ENCODE data around the gene ZNF516.

Gene ZNF516

GRCh38 chr18:76335859-76336640 lies 159.0 kb downstream of the ZNF516 start:
- DNase-seq: no peak

GRCh38 chr18:76328140-76328539 lies 166.9 kb downstream of the ZNF516 start:
- DNase-seq: no peak

- no peak for DNase-seq
Observed at GRCh38 chr18:76323891-76324290, 171.2 kb downstream of the ZNF516 start.

DNA sequence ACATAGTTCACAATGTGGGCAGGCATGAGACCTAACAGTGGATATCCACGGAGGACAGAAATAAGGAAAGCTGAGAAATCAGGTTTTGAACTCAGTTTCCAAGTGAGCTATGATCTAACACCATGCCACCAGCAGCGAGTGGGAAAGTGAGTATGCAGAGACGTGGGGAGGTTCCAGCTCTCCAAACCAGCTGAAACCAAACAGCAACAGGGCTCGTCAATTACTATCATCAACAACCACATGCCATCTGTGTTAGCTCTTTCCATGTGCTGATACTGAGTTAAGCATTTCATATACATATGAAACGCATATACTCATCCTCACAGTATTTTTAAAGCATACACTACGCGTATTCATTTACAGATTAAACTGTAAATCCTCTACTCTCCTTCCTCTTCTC lies 172.4 kb downstream of the ZNF516 start:
- no peak for DNase-seq

DNA sequence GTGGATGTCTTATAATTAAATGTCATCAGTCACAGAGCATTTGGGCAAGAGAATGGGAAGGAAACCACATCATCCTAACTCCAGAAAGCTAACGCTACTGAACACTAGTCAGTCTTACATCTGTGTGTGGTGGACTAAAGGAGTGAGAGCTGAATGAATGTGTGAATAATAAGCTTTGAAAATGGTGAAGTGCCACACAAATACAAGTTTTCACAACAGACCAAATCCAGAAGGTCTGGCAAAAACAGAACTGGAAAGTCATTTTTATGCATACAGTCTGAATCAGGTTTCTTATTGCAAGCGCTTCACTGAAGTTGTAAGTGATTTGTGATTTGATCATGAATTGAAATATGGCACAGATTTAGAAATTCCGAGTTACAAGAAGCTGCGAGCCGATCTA lies 175.7 kb downstream of the ZNF516 start:
- DNase-seq: no peak

DNA sequence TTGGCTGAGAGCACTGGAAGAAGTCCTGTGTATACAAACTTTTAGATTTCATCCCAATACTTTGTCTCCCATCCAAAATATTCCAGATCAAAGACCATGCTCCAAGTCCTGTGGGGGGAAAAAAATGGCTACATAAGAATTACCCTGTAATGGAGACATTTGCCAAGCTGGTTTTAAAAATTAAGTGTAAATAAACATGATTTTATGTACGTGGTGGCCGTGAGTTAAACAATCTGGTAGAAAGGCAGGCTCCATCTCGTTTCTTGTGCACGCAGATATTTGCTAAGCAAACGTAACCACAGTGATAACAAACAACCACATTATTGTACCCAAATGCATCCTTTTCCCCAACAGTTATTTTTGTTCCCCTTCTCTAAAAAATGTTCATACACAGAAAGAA lies 176.4 kb downstream of the ZNF516 start:
- no peak for DNase-seq

GRCh38 chr18:76317136-76317535 lies 177.9 kb downstream of the ZNF516 start:
- no peak for DNase-seq

- no peak for DNase-seq
Observed at GRCh38 chr18:76315722-76316230, 179.3 kb downstream of the ZNF516 start.

- no peak for DNase-seq
Observed at GRCh38 chr18:76314496-76314895, 180.5 kb downstream of the ZNF516 start.

GRCh38 chr18:76314015-76314414 lies 181.0 kb downstream of the ZNF516 start:
- no peak for DNase-seq
